IMR-90 (cell line): Measurements from ENCODE around the gene MX1.

Source experiments
- CEBPB ChIP-seq: IDR thresholded peaks from 2 replicates; pipeline ENCODE4 v1.6.1; 2012; ENCODE audit warnings: low read depth, low read length, improper control_type of control experiment
- CHD1 ChIP-seq: IDR thresholded peaks from 2 replicates; pipeline ENCODE4 v1.6.1; 2012; ENCODE audit warnings: low read depth, low read length, improper control_type of control experiment
- FOS ChIP-seq: fragments of 150-350 bp; IDR thresholded peaks from 2 replicates; pipeline ENCODE4 v1.6.1; 2016; ENCODE audit warnings: low read depth, low read length
- MAFK ChIP-seq: IDR thresholded peaks from 2 replicates; pipeline ENCODE4 v1.6.1; 2012; ENCODE audit warnings: low read depth, low read length, improper control_type of control experiment
- MXI1 ChIP-seq: IDR thresholded peaks from 2 replicates; pipeline ENCODE4 v1.6.1; 2012; ENCODE audit warnings: low read depth, mild to moderate bottlenecking, low read length, moderate library complexity, borderline replicate concordance
- NFE2L2 ChIP-seq: fragments of 150-350 bp; IDR thresholded peaks from 2 replicates; pipeline ENCODE4 v1.6.1; 2016; ENCODE audit warnings: low read depth, mild to moderate bottlenecking, low read length
- POLR2A ChIP-seq: IDR thresholded peaks from 2 replicates; pipeline ENCODE4 v1.6.1; 2012; ENCODE audit warnings: mild to moderate bottlenecking, low read depth, low read length
- RAD21 ChIP-seq: IDR thresholded peaks from 2 replicates; pipeline ENCODE4 v1.6.1; 2012; ENCODE audit warnings: low read length, improper control_type of control experiment
- RCOR1 ChIP-seq: IDR thresholded peaks from 2 replicates; pipeline ENCODE4 v1.6.1; 2012; ENCODE audit warnings: mild to moderate bottlenecking, low read length, improper control_type of control experiment; ENCODE audit not compliant: insufficient replicate concordance
- RFX5 ChIP-seq: IDR thresholded peaks from 2 replicates; pipeline ENCODE4 v1.8.0; 2012; ENCODE audit warnings: low read depth, mild to moderate bottlenecking, low read length, moderate library complexity
- SMC3 ChIP-seq: fragments of 150-350 bp; IDR thresholded peaks from 2 replicates; pipeline ENCODE4 v1.6.1; 2016; ENCODE audit warnings: low read depth, mild to moderate bottlenecking, antibody characterized with exemption, low read length, moderate library complexity
- TF ChIP-seq, protein P1 (sequence below): conservative IDR thresholded peaks from 2 replicates; pipeline ENCODE4 v1.5.1; 2012; ENCODE audit warnings: mild to moderate bottlenecking, low read depth, low read length, improper control_type of control experiment
- TF ChIP-seq, protein P2 (sequence below): fragments of 150-350 bp; IDR thresholded peaks from 2 replicates; pipeline ENCODE4 v1.6.1; 2017; ENCODE audit warnings: mild to moderate bottlenecking, antibody characterized with exemption, low read length, low read depth
- TF ChIP-seq, protein P3 (sequence below): fragments of 150-350 bp; IDR thresholded peaks from 2 replicates; pipeline ENCODE4 v1.6.1; 2016; ENCODE audit warnings: low read depth, mild to moderate bottlenecking, low read length, moderate library complexity, borderline replicate concordance

DNA sequence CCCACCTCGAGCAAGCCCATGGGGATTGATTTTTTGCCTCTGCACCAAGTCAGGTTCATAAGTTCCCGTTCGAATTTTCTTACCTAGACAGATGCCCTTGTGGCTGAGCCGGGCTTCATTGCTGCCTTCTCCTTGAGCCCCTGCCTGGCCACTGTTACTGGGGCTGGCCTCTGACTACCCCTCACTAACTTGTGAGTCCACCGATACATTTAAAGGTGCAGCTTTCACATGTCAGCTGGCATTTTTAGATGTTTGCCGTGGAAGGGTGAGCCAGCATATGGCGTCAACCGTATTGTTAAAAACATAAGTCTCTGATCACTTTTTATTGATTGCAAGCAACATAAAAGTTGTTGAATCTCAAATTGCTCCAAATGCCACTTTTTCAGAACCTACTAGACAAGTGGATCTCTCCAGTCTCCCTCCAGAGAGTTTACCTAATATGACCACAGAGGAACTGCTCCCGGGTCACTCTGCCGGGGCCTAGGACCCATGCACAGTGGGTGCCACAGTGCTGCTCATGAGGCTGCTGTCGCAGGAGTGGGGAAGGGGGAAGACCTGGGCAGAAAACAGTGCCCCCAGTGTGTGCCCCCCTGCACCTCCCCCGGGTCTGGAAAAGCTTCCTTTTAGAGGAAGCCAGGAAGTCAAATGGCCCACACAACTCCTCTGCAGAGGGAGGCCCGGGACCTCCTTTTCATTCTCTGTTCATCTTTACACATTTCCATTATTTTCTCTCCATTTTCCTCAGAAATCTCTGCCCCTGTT, 18.8 kb downstream of the MX1 start:
- TF ChIP-seq, protein P1, sequence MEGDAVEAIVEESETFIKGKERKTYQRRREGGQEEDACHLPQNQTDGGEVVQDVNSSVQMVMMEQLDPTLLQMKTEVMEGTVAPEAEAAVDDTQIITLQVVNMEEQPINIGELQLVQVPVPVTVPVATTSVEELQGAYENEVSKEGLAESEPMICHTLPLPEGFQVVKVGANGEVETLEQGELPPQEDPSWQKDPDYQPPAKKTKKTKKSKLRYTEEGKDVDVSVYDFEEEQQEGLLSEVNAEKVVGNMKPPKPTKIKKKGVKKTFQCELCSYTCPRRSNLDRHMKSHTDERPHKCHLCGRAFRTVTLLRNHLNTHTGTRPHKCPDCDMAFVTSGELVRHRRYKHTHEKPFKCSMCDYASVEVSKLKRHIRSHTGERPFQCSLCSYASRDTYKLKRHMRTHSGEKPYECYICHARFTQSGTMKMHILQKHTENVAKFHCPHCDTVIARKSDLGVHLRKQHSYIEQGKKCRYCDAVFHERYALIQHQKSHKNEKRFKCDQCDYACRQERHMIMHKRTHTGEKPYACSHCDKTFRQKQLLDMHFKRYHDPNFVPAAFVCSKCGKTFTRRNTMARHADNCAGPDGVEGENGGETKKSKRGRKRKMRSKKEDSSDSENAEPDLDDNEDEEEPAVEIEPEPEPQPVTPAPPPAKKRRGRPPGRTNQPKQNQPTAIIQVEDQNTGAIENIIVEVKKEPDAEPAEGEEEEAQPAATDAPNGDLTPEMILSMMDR = no peak
- TF ChIP-seq MAFK = no peak
- no peak for TF ChIP-seq RCOR1
- no peak for TF ChIP-seq POLR2A
- TF ChIP-seq, protein P2, sequence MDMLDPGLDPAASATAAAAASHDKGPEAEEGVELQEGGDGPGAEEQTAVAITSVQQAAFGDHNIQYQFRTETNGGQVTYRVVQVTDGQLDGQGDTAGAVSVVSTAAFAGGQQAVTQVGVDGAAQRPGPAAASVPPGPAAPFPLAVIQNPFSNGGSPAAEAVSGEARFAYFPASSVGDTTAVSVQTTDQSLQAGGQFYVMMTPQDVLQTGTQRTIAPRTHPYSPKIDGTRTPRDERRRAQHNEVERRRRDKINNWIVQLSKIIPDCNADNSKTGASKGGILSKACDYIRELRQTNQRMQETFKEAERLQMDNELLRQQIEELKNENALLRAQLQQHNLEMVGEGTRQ = no peak
- no peak for TF ChIP-seq CEBPB
- TF ChIP-seq NFE2L2 = no peak
- TF ChIP-seq RFX5 = no peak
- no peak for TF ChIP-seq RAD21
- TF ChIP-seq MXI1 = no peak
- TF ChIP-seq CHD1 = no peak
- TF ChIP-seq, protein P3, sequence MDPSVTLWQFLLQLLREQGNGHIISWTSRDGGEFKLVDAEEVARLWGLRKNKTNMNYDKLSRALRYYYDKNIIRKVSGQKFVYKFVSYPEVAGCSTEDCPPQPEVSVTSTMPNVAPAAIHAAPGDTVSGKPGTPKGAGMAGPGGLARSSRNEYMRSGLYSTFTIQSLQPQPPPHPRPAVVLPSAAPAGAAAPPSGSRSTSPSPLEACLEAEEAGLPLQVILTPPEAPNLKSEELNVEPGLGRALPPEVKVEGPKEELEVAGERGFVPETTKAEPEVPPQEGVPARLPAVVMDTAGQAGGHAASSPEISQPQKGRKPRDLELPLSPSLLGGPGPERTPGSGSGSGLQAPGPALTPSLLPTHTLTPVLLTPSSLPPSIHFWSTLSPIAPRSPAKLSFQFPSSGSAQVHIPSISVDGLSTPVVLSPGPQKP = no peak
- no peak for TF ChIP-seq FOS
- no peak for TF ChIP-seq SMC3
